Fibroblast of the conjunctiva (primary cell): ENCODE results near the gene FNDC3B.
"Not testable (repeated sequence)": the region's sequence is repeated elsewhere in the genome, so short reads cannot be mapped to it uniquely, and the experiment has no call there.

Source experiments
- DNase-seq: peaks from one replicate; pipeline ENCODE4 v3.0.0-alpha.2; 2010; ENCODE audit warnings: low read depth

Gene FNDC3B

DNA sequence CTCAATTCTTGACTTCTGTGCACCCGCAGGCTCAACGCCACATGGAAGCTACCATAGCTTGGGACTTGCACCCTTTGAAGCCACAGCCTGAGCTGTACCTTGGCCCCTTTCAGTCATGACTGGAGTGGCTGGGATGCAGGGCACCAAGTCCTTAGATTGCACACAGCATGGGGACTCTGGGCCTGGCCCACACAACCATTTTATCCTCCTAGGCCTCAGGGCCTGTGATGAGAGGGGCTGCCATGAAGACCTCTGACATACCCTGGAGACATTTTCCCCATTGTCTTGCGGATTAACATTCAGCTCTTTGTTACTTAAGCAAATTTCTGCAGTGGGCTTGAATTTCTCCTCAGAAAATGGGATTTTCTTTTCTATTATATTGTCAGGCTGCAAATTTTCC is 203.1 kb downstream of the FNDC3B start:
- DNase-seq = not testable (repeated sequence)

GRCh38 chr3:172243376-172243775 is 204.0 kb downstream of the FNDC3B start:
- not testable (repeated sequence) for DNase-seq

GRCh38 chr3:172244011-172244410 is 204.6 kb downstream of the FNDC3B start:
- no peak for DNase-seq

DNA sequence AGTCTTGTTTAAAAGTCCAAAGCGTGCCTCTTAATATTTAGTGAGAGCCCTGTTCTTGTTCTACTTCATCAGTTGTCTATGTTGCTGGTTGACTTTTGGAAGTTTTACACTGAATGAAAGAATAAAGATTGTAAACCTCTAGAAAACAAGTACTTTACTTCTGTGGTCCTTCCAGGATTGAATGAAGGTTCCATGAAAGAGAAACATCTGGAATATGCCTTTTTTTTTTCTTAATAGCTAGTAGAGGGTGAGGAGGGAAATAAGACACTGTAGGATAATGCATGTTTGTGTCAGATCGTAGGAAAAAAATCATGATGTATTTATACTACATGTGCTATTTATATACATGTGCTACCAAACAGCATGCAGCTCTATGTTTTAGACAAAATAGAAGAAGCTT is 205.9 kb downstream of the FNDC3B start:
- no peak for DNase-seq

DNA sequence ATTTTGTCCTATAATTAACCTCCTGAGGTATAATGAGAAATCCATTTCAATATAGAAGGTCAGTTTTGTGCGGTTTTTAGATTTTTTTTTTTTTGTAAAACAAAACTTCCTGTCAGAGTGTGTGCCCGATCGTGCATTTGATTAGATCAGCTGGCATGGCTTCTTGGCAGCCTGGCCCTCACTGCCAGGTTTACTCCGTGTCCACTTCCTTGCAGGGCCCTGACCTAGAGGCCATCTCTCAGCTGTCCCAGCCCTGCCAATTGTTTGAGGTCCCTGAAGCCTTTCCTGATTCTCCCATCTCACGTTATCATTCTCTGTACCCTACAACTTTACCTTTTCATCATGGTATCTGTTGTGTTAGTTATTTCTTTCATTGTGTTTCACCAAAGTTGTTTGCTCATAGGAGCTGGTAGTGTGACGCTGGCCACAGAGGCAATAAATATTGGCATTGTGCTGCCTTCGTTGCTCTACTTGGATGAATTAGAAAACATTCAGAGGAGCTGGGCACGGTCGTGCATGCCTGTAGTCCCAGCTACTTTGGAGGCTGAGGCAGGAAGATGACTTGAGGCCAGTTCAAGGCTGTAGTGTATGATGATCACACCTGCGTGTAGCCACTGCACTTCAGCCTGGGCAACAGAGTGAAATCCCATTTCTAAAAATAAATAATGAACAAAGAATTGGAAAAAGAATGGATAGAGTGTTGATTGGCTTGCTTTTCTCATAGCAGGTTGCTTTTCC is 206.9 kb downstream of the FNDC3B start:
- no peak for DNase-seq

GRCh38 chr3:172247525-172248274 is 208.3 kb downstream of the FNDC3B start:
- no peak for DNase-seq

GRCh38 chr3:172249039-172249438 is 209.7 kb downstream of the FNDC3B start:
- DNase-seq = no peak

GRCh38 chr3:172251211-172251610 is 211.8 kb downstream of the FNDC3B start:
- DNase-seq = no peak

DNA sequence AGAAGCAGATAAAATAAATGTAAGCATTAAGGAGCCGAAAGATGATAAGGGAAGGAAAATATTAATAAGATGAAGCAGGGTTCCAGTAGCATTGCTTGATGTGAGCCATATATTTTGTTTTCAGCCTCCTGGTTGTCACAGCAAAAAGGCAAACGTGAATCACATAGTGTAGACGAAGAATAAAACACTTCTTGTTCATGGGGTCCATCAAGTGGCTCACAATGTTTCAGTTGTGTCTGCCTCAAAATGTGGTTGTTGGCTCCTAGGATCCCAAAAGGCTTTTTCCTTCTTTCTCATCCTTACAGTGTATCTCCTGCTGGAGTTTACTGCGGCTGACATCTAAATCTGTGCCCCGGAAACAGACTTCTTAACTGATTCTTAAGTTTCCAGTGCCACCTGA is 213.8 kb downstream of the FNDC3B start:
- DNase-seq = no peak

- DNase-seq = no peak
These were observed 215.2 kb downstream of the FNDC3B start for GRCh38 chr3:172254542-172254941.

DNA sequence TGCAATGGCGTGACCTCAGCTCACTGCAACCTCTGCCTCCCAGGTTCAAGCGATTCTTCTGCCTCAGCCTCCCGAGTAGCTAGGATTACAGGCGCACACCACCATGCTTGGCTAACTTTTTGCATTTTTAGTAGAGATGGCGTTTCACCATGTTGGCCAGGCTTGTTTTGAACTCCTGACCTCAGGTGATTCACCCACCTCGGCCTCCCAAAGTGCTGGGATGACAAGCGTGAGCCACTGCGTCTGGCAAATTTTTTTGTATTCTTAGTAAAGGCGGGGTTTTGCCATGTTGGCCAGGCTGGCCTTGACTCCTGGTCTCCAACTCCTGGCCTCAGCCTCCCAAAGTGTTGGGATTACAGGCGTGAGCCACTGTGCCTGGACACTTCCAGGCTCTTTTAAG is 215.9 kb downstream of the FNDC3B start:
- DNase-seq = not testable (repeated sequence)

DNA sequence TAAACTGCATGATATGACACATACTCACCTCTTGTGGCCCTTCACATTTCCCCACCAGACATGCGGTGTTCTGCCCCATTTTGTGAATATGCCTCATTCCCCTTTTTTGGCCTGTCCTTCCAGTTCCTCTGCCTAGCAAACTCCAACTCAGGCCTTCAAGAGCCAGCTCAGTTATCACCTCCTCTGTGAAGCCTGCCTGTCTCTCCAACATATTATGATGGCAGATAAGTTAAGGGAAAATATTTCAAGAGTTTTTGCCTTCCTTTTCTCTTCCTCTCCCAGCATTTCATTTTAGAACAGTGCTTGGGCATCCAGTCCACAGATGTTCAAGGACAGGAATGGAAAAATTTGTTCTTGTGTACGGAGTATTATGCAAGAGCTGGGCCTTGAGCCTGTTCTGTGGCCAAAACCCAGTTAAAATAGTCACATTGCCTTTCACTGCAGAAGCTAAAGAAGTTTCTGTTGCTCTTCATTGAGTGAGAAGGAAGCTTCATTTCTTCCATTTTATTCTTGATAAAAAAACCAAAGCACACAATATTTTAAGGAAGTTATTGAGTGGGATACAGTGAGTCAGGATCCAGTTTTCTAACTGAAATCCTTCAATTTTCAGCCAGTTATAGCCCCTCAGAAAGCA is 216.8 kb downstream of the FNDC3B start:
- DNase-seq = peak; percentile 77

- DNase-seq = no peak
These were observed 218.4 kb downstream of the FNDC3B start for GRCh38 chr3:172257648-172258400.

- DNase-seq = no peak
These were observed 219.2 kb downstream of the FNDC3B start for GRCh38 chr3:172258624-172259023.

DNA sequence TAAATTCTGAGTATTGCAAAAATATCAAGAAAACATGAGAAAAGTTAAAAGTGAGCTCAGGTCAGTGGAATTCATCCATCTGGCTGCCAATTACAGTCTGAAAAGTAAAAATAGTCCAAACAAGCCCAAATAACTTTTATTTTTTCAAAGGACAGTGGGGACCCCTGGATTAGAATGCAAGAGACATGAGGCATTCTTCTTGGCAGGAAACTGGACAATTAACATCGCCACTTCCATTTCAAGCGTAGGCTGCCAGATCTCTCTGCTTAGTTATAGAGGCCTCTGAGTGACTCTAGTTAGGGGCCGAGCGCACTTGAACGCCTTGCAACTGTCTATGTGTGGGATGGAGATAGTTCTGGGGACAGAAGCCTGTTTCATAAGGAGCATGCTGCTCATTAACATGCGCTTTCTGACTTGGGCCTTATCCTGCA is 219.7 kb downstream of the FNDC3B start:
- no peak for DNase-seq

GRCh38 chr3:172259726-172260248 is 220.4 kb downstream of the FNDC3B start:
- DNase-seq = no peak

GRCh38 chr3:172260381-172260780 is 221.0 kb downstream of the FNDC3B start:
- no peak for DNase-seq

DNA sequence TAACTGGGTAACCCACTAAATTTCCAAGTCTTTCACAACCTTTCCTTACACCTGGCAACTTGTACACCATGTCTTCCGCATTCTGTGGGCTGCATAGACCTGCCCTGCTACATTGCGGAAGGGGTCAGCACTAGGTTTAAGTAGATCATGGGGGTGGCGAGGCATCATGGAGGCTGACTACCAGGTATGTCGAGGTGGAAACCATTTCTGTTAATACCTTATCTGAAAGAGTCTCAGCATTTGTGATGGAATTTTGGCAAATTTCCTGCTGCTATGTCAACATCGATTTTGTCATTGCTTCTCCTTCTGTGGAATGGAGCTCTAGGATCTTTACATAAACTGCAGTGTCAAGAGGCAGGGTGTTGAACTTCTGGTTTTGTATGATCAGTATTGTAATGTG is 221.7 kb downstream of the FNDC3B start:
- DNase-seq = no peak

DNA sequence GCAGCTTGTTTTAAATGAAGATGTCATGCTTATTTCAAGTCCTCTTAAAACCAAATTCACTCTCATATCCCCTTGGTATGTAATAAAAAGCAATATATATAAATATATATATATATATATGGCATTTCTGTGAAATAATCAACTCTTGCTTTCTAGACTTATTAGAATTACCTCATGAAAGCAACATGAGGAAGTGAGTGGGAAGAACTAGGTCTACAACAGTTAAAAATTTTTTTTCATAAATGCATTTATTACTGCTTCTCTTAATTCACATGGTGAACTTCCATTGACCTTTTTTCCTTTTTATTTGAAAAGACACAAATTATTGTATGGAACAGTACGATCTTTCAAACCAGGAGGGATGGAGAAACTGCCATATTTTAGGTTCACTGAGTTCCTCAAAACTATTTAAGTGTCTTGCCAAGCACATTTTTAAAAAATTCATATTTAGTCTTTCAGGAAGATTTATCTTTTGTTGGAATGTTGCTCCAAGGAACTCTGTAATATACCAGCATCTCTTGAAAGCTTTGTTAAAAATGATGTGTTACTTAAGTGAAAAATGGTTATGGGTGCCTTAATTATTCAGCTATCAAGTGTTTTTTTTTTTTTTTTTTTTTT is 223.7 kb downstream of the FNDC3B start:
- DNase-seq = no peak

GRCh38 chr3:172263781-172264486 is 224.6 kb downstream of the FNDC3B start:
- no peak for DNase-seq

GRCh38 chr3:172266103-172266502 is 226.7 kb downstream of the FNDC3B start:
- no peak for DNase-seq
